Breast epithelium (tissue), 3 donors: ENCODE data around the gene PPFIA4.

ENCODE experiments used
- POLR2A ChIP-seq: fragments of 450-650 bp; IDR thresholded peaks from one replicate; pipeline ENCODE4 v1.6.1; 2016; ENCODE audit warnings: antibody characterized with exemption, mild to moderate bottlenecking, moderate library complexity
- POLR2AphosphoS5 ChIP-seq, 3 donors: sonication (generic); formaldehyde crosslinking; IDR thresholded peaks; one replicate each; pipeline ENCODE4 v1.6.1; 2017; ENCODE audit warnings: antibody characterized with exemption in 3 of 3
- TF ChIP-seq, protein P1 (sequence below), 3 donors: fragments of 450-650 bp; IDR thresholded peaks; one replicate each; pipeline ENCODE4 v1.5.1; 2016 to 2017; ENCODE audit warnings: antibody characterized with exemption in 3 of 3, mild to moderate bottlenecking in 3 of 3, moderate library complexity in 3 of 3

DNA sequence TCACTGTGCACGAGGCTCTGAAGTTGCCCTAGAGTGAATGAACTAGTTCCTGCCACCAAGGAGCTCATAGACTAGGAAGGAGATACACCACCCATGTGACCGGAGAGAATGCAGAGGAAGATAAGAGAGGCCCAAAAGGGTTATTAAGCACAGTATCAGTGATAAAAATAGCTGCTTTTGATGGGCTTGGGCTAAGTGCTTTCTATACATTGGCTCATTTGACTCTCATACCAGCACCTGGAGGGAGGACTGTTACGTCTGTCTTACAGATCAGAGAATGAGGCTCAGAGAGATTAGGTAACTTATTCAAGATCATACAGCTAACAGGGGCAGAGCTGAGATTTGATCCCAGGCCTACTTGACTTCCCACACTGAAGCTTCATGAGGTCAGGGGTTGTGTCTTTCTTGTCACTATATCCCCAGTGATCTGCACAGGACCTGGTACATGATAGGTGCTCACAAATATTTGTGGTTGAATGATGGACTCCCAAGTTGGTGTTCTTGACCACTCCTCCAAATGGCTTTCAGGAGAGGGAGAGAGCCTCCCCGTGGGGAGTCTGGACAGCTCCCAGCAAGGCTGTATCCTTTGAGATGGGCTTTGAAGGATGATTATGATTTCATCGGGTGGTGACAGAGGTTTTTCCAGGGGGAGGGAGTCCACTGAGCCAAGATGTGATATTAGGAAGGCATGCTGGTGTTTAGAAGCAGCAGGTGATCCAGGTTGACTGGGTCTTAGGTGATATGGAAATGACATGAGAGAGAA lies 14.4 kb downstream of the PPFIA4 start:
- TF ChIP-seq, protein P1, sequence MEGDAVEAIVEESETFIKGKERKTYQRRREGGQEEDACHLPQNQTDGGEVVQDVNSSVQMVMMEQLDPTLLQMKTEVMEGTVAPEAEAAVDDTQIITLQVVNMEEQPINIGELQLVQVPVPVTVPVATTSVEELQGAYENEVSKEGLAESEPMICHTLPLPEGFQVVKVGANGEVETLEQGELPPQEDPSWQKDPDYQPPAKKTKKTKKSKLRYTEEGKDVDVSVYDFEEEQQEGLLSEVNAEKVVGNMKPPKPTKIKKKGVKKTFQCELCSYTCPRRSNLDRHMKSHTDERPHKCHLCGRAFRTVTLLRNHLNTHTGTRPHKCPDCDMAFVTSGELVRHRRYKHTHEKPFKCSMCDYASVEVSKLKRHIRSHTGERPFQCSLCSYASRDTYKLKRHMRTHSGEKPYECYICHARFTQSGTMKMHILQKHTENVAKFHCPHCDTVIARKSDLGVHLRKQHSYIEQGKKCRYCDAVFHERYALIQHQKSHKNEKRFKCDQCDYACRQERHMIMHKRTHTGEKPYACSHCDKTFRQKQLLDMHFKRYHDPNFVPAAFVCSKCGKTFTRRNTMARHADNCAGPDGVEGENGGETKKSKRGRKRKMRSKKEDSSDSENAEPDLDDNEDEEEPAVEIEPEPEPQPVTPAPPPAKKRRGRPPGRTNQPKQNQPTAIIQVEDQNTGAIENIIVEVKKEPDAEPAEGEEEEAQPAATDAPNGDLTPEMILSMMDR (IDR thresholded peaks at IDR 0.05): no peak
- no peak for TF ChIP-seq POLR2AphosphoS5 (IDR thresholded peaks at IDR 0.05)
- no peak for TF ChIP-seq POLR2A
